Fibroblast of skin of scalp (primary cell): ENCODE data around the gene NMUR1.

Experiments
- DNase-seq: peaks from one replicate; pipeline ENCODE4 v3.0.0-alpha.2; 2013

The NMUR1 gene

DNA sequence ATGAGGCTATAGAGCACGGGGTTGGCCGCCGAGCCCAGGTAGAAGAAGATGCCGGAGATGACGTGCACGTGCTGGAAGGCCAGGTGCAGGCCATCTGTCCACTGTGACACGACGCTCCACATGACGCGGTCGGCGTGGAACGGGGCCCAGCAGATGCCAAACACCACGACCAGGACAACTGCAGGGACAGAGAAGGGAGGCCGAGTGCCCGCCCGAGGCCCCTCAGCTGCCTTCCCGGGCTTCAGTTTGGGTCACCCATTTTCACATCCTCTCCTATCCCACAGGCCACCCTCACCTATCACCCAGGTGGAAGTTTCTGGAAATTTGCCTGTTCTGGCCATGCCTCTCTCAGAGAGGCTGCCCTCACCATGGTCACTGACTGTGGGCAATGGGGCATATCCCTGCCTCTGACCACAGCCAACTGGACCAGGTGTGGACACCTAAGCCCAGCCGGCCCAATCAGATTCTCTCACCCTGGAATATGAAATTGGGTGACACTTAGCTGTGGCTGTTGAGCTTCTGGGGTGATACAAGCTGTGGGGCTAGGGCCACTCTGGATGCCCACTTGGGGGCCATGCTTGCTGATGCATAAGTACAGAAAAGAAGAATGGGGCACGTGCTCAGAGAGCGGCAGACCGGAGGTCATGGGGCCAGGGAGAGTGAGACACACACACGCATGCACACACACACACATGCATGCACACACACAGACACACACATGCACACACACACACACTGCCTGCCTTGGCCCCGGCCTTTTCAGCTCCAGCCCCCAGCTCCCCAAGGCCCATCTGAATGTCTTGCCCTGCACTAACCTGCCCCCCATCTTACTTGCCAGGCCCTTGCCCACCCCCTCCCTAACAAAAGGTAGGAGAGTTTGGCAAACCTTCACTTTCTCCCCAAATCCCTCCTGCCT is 4.7 kb downstream of the NMUR1 start:
- DNase-seq, result no peak

DNA sequence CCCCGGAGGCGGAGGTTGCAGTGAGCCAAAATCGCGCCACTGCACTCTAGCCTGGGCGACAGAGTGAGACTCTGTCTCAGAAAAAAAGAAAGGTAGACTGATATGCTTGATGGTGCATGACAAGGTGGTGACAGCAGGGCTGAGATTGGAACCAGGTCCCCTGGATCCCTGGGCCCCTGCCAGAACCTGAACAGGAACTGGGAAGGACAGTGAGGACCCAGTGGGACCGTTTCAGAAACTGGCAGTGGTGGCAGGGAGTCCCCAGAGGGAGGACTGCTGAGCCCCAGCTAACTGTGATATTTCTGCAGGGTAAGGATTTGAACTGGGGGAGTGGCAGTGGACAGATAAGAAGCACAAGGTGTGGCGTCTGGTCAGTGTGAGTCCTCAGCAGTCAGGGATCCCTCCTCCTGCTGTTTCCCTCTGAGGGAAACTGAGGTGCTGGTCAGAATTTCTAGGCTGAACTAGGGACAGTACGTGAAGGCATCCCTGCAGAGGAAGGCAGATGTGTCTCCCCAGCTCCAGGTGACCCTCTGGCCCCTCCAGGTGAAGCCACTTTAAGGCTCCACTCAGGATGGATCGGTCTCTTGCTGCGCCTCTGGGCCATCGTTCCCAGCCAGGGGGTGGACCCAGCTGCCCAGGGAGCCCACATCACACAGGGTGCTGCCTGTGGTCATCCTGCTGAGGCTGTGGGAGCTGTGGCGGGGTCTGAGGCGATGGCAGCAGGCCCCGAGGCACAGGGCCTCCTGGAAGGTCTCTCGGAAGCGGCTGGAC is 5.6 kb downstream of the NMUR1 start:
- no peak for DNase-seq

DNA sequence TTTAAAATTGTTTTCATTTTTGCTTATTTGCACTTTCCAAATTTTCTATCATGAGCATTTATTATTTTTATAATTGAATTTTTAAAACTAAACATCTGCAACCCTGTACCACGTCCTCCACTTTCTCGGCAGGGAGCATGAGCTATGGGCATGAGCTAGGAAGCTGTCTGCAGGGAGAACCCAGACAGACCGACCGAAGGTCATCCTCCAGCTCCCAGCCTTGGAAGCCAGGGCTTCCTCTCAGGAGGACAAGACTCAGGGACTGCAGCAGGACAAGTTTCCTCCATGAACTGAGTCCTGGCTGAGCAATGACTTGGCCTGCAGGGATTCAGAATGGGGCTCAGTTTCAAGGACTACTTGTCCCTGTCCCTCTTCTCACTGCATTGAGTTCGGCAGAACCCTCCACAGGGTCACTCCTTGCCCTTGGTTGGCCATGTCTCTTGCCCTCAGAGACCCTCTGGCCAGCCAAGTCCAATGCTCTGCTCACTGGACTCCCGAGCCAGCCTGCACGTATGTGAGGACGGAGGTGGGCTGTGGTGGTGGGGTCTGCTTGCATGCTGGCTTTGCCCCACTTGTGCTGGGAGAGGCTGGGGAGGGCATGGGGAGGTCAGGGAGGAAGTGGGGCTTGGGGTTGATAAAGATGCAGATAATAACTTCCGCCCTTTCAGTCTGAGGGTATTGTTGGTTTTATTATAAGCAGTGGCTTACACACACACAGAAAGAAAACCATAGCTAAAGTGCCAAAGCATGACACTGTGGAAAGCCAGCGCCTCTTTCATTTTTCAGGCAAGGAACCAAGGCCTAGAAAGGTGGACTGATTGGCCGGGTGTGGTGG is 6.6 kb downstream of the NMUR1 start:
- peak; percentile 21 for DNase-seq

DNA sequence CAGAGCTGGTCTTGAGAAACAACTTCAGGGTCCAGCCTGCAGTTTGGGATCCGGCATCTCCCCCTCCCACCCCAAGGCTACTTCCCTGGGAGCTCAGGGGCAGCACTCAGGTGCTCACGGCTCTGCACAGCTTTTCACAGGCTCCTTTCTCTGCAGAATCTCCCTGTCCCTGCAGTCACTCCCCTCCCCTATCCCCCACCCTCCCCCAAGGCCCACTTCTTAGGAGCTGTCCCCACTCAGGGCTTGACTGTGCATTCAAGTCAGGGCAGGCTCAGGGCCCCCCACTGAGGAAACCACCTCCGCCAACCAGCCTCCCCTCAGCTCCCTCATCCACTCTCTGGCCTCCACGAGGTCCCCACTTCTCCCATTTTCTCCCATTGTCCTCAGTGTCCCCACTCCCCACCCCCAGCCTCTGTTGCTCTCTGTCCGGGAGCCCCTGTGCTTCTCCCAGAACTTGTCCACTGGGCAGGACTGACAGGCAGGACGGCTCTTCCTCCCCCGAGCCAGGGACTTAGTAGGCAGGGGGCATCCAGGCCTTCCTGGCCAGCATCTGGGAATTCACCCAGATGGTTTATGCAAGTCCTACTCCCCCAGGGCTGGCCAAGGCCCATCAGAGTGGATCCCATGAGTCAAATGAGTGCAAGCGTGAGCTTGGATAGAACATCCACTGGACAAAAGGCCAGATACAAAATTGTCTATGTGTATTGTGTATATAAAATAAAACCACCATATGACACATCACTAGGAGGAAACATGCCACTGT is 7.6 kb downstream of the NMUR1 start:
- peak; percentile 53 for DNase-seq

DNA sequence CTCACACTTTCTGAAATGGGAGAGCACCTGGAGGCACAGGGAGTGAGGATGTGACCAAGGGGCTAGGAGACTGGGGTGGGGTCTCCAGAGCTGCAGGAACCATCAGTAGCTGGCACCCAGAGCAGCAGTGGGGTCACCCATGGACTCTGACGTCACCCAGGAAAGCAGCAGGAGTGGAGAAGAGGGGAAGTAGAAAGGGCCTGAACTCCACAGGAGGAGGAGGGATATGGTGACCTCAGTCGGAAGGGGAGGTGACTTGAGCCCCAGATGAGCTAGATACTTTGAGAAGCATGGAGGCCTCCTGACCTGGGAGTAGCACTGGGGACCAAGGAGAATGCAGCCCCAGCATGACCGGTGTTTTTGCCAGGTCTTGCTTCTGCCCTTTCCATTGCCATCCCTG is 8.8 kb downstream of the NMUR1 start:
- no peak for DNase-seq

DNA sequence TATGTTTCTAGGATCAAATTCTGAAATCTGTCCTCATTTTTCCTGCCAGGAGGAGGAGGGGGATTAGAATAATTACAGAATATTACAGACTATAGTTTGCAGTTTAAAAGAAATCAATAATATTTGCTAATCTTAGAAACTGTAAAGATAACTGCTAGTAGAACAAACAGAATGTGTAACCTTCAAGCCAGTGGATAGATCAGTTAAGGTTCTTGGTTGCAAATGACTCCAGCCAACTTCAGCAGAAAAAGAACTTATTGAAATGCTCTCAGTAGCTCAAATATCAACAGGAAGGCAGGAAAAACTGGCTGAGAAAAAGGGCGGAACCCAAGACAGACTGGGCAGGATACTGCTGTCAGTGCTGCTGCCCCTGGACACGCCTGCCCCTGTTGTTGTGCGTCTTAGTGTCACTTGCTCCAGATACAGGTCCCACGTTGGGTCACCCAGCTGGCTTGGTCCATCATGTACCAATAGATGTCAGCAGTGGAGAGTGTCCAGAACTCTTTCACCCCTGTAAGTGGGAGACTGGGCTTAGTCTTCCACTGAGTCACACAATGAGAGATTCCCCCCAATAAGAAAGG is 10.2 kb downstream of the NMUR1 start:
- DNase-seq, result no peak

DNA sequence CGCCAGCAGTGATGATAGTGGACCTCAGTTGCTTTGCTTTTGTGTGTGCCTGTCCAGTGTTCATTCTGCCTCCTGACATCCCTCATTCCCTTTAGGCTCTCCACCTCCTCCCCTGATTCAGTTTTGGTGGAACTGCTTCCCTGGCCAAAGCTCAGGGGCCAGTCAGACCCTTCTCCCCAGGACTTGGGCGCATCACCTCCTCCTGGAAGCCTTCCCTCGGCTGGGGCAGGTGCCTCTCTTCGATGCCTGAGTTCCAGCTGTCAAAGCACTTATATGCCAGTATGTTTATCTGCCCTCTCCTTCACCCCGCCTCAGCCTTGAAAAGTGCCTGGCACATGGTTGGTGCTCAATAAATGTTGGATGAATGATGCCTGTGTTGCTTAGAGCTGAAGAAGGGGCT is 11.5 kb downstream of the NMUR1 start:
- DNase-seq, result no peak

DNA sequence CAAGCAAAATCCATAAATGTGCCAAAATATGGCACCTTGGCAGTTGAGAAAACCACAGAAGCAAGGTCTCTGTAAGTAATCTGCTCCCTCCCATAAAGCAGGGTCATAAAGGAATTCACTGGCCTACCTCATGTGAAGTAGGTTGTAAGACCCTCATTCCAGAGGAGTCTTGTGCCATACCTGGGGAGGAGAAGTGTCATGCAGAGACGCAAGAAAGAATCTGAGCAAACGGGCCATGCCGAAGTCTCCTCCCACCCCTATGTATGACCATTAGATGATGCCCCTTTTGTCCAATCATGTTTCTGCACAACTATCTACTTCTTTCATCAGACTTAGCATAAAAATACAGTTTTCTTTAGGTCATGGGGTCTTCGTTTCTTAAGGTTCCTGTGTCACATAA is 14.6 kb downstream of the NMUR1 start:
- DNase-seq, result no peak

DNA sequence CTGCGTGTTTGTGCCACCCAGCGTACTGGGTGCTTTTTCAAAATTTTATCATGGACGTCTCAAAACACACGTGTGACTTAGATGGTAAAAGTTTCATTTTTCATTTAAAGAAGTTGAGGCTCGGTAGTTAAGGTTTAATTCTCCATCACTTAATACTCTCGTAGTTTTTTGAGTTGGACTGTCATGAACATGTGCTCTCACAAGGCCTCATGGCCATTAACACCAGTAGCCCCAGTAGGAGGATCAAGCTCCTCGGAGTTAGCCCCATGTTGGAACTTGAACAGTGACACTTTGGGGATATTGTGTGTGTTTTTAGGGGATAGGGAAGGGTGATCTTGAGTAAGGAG is 15.3 kb downstream of the NMUR1 start:
- no peak for DNase-seq

DNA sequence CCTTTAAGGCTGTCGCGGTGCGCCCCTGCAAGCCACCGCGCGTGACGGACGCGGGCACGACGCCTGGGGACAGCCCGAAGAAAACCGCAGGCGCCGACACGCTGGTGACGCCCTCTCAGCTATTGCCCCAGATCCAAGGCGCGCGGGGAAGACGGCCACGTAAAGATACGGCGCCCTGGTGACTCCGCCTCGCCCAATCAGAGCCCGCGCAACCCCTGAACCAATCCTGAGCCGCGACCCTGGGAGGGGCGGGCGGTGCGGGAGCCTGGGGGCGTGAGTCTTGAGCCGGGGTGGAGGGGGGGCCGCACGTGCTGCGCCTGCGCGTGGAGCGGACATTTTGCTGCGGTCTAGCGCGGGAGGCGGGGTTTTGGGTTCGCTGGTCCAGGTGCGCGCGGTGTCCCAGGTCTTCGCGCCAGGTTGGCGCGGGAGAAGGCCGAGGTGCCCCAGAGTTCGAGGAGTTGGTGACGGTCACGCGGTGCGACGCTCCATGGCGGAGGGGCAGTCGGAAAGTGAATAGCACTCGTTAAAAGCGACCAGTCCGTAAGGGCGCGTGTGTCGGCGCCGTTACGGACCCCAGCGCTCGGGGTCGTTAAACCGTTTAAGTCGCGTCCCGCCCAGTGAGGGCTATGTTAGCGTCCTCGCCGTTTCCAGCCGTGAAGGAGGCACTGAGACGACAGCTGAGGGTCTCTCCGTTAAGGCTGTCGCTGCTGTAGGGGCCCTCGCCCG is 15.9 kb downstream of the NMUR1 start:
- peak; percentile 97 for DNase-seq

DNA sequence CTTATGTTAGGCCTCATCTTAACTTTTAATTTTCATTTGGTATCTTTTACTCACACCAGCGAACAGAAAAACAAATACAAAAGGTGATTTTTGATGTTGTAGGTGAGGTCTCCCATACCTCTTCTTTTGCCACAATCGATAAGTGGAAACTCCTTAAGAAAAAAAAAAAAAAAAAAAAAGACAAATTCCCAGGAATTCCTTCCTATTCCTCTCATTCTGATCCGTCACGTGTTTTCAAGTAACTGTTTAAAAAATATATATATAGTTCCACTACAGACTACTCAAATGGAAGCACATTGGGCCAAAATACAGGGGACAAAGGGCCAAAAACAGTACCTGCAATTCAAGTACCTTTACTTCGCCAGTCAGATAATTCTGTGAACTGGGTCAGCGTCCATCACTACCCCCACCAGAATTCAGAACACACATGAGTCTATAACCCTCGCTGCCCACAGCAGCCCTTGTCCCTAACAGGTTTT is 16.5 kb downstream of the NMUR1 start:
- DNase-seq, result no peak

DNA sequence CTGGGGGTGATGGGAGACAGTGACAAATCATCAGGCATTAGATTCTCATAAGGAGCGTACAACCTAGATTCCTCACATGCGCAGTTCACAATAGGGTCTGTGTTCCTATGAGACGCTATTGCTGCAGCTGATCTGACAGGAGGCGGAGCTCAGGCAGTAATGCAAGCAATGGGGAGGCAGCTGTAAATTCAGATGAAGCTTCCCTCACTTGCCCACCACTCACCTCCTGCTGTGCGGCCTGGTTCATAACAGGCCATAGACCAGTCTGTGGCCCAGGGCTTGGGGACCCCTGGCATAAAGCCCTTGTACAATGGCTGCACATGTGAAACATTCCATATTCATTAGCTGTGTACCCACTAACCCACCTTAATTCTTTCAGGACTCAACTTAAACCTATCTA is 18.0 kb downstream of the NMUR1 start:
- DNase-seq, result peak; percentile 35

DNA sequence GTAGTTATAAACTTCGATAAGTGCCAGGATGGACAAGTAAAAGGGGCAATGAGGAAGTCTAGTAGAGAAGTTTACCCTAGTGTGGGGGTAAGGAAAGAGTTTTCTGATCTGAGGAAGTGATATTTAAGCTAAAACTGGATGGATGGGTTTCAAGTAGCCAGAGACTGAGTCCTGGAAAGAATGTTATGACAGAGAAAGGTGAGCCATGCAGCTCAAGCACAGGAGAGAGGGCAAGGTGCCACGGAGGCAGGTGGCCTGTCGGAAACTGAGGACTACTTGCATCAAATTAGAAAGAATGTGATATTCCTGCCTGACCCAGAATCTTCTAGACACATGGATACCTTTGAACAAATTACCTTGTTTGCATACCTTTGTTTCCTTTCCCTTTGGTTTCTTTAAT is 26.5 kb downstream of the NMUR1 start:
- DNase-seq, result no peak

DNA sequence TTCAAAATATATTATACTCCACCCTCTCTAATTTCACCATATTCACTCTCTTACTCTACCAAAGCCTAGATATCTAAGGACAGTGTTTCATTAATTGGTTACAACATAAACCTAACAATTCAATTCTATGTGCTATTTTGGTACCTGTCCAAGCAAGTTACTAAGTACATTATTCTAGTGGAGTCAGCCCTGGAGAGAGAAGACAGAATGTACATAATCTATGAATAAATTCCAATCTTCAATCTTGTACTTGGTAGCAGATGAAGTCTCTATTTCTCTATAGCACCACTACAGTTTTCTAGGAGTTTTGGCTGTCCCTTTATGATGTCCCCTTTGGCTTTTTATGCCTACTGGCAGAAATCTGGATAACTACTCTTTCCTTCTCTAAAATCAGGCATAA is 27.6 kb downstream of the NMUR1 start:
- no peak for DNase-seq

DNA sequence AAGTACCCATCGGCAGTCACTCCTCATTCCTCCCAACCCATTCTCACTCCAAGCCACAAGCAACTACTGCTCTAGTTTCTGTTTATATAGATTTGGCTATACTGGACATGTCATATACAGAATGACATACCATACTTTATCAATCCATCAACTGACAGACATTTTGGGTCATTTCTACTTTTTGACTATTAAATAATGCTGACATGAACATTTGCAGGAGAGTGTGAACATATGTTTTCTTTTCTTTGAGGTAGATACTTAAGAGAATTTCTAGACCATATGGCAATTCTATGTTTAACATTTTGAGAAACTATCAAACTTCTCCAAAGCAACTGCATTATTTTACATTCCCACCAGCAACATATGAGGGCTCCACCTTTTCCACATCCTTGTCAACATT is 32.6 kb downstream of the NMUR1 start:
- no peak for DNase-seq

DNA sequence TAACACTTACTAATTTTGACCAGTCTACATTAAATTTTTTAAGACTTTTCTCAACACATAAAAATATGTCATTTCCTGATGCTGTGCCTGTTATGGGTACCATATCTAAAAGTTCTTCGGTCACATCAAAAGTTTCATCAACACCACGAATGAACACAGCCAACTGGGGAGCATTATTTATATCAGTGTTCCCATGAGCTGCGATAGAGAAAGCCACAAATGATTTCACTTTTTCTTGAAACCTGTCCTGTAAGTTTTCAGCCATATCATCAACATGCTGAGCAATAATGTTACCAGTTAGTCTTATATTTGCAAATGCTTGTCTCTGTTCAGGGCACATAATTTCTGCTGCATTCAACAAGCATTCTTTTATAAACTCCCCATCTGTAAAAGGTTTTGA is 35.6 kb downstream of the NMUR1 start:
- DNase-seq, result no peak

DNA sequence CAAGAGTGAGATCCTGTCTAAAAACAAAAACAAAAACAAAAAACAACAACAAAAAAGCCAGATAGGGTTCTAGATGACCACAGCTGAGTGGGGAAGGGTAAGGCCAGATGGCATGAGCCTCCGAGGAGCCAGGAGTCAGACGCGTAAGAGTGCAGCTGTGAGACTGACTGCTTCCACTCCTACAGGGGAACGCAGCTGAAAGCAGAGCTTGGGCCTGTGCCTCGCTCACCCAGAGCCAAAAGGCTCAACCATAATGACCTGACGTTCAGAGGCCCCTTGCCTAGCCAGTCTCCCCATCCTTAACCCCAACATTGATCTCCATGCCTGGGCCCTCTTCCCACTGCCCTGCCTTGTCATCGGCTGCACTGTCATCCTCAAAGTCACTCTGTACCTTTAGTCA is 39.4 kb downstream of the NMUR1 start:
- DNase-seq, result no peak

DNA sequence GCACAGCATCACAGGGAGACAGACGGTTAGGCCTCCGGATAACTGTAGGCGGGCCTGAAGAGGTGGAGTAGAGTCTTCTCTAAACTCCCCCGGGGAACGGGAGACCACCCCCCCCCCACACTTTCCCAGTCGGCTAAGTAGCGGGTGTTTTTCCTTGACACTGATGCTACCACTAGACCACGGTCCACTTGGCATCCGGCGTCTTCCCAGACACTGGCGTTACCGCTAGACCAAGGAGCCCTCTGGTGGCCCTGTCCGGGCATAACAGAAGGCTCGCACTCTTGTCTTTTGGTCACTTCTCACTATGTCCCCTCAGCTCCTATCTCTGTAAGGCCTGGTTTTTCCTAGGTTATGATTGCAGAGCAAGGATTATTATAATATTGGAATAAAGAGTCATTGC is 40.3 kb downstream of the NMUR1 start:
- no peak for DNase-seq

DNA sequence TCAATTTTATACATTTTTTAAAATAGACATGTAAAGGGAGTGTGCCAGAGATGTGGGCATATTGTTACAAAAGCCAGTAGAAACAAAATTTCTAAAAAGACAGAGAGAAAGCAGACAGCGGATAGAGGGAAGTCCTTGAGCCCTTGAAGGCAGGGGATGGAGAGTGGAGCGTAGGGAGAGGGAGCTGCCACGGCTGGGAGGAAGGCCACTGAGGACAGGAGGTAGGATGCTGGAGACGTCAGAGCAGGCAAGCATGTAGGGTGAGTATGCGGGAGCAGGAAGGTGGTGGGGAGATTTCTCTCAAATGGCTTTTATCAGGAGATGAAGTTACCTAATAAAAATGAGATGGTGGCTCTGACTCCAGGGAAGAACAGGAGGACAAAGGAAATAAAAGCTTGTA is 41.9 kb downstream of the NMUR1 start:
- DNase-seq, result no peak

DNA sequence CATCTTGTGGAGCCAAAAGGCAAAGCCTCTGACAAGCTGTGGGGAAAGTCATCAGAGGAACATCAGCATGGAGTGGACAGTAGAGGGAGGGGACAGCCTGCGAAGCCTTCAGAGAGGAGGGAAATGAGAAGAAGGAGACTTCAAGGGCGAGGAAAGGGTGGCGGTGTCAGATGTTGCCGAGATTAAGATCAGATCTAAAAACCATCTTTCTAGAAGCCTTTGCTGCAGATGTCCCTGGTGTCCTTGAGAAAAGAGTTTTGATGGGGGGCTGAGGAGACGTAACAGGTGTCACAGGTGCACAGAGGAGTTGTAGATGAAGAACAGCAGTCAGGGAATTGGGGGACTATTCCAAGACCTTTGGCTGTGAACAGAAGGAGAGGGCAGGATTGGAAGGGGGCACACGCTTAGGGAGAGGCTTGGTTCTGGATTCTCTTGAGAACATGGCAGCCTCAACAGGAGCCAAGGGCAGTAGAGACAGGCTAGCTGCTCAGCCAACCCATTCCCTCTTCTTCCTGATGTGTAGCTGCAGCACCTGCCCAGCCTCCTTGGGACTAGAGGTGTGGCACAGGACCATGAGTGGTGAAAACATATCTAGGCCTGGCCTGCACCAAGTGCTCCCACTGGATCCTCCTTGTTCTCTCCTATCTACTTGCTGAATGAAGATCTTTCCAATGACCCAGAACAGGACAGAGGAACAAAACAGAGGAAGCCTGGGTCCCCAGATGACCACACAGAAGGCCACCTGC is 43.2 kb downstream of the NMUR1 start:
- no peak for DNase-seq
